Stimulated activated CD8-positive, alpha-beta memory T cell treated with anti-CD3 and anti-CD28 coated beads, Interleukin-7, amount 100 ng/mL, for 48 hours (primary cell): ENCODE measurements around the gene MED12L.

Source experiments
- DNase-seq, 2 donors: peaks; one replicate each; pipeline ENCODE4 v3.0.0-alpha.2; 2020; ENCODE audit warnings: low read depth in 1 of 2; ENCODE audit errors: extremely low read depth in 1 of 2

MED12L gene

GRCh38 chr3:151398895-151399294 is 313.4 kb downstream of the MED12L start:
- no peak for DNase-seq

GRCh38 chr3:151400341-151400740 is 314.9 kb downstream of the MED12L start:
- DNase-seq: no peak

DNA sequence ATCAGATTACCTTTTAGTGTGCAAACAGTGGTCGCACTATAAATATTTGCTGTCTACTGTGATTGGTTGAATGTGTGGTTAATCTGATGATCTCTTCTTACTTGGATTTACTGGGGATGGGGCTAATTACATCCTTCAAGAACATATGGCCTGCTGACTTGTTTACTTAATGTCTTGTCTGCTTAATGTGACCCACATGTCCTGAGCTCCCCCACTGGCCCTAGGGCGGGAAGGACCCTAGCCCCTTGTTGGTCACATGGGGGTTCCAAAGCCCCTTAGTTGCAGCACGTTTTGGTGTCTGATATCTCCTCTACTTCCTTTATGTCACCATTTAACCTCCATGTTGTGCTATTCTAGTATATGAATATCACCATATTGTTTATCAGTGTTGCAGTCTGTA is 316.9 kb downstream of the MED12L start:
- DNase-seq: no peak

- DNase-seq: no peak
Measured at GRCh38 chr3:151403246-151403645, 317.8 kb downstream of the MED12L start.

DNA sequence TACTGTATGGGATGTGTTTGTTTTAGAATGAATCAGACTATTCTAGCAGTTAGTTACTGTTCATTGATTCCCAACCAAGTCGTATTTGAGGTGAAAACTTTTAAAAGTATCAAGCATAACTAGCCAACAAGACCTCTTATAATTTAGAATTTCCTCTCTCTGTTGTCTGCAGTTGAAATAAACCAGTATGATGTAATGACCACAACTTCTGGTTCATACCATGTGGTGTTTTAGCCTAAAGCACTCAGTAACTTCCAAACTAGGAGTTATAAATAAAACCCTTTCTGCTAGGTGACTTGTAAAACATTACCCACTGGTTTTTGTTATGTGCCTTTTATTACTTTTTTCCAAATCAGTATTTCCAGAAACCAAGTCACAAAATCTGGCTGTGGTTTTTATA is 318.9 kb downstream of the MED12L start:
- DNase-seq: no peak

DNA sequence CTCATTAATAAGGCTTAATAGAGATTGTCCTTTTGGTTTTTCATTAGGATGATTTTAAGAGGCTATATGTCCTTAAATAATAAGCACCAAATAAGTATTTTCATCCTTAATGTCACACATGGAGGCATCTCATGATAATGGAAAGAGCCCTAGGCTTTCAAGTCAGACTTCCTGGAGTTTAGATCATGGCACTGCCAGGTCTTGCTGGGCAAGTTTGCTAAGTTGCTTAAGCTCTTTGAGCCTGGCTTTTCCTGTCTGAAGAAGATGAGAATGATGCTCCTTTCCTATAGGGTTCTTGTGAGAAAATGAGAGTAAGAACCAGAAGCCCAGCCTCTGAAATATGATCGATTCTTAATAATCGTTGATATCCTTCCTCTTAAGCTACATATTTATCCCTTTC is 322.5 kb downstream of the MED12L start:
- DNase-seq: no peak

DNA sequence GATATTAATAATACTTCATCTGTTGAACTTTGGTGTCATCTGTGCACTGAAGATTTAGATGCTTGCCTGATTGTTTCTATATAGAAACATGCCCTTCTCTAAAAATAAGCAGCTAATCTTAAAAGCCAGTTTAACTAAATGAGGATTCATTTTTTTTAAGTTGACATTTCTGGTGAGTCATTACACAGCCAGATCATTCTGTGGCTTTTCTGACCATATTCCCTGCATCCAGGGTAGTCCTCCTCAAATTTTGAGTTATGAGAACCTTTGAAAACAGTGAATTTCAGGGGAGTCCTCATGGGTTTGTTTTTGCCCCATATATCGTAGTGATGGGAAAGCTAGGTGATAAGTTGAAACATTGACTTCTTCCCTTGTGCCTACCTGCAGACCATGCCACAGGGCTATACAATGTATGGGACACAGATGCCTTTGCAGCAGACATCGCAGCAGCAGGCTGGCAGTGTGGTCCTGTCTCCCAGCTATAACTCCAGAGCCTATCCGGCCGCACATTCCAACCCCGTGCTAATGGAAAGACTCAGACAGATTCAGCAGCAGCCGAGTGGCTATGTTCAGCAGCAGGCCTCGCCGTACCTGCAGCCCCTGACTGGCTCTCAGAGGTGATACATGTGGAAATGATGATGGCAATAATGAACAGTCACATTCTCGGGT is 325.6 kb downstream of the MED12L start:
- no peak for DNase-seq

- DNase-seq: no peak
Measured at GRCh38 chr3:151412989-151413388, 327.5 kb downstream of the MED12L start.

DNA sequence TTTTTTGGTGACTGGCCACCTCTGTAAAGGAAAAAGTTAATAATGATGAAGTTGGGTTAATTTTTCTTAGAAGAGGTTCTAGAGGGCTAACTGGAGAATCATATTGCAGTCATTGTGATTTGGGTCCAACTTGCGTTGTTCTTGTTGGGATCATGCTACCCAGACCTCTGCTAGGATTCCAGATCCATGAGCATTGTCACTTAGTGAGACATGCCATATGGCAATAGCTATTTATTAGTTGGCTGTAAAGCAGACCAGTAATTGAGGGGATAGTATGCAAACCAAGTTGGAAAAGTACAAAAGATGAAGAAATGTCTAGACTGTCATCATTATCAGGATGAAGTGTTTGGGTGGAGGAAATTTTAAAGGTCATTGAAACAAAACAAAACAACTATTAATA is 329.8 kb downstream of the MED12L start:
- no peak for DNase-seq

- DNase-seq: no peak
Measured at GRCh38 chr3:151419806-151420205, 334.3 kb downstream of the MED12L start.

DNA sequence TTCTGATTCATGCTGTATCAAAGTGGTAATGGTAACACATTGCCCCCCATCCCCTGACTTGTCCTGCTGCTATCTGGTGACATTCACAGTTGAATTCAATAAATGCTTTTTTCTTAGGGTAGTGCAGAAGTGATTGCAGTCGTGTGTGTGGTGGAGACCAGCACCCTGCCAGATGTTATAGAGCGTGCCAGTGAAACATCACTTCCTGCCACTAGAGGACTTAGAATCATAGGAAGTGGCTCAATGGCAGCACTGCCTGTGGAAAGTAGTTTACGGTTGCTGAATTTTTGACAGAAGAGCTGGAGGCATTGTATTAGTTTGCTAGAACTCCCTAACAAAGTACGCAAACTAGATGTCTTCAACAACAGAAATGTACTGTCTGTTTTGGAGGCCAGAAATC is 336.5 kb downstream of the MED12L start:
- no peak for DNase-seq

DNA sequence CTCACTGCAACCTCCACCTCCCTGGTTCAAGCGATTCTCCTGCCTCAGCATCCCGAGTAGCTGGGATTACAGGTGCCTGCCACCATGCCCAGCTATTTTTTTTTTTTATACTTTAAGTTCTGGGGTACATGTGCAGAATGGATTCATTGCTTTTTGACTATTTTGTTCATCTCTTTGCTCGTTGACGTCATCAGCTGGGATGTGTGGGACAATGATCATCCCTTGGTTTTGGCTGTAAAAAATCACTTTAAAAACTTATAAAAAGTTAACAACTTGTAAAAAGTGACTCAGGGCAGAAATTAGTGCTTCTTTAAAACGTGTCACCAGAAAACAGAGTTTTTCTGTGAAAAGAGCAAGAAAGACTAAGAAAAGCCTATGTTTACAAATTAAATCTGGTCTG is 337.6 kb downstream of the MED12L start:
- no peak for DNase-seq

- DNase-seq: no peak
Measured at GRCh38 chr3:151425627-151426340, 340.3 kb downstream of the MED12L start.

DNA sequence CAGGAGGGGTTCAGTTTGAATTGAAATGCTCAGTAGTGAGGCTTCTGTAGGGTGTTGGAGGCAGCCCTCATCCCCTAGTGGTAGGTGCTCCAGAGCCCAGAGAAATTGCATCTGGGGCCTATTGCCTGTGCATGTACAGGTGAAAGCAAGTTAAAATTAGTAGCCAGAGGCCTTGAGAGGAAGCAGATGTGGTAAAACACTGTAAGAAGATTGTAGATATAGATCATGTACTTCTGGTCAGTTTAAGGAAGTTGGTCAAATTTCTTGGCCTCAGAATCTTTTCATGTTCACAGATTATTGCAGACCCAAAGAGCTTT is 340.8 kb downstream of the MED12L start:
- no peak for DNase-seq

DNA sequence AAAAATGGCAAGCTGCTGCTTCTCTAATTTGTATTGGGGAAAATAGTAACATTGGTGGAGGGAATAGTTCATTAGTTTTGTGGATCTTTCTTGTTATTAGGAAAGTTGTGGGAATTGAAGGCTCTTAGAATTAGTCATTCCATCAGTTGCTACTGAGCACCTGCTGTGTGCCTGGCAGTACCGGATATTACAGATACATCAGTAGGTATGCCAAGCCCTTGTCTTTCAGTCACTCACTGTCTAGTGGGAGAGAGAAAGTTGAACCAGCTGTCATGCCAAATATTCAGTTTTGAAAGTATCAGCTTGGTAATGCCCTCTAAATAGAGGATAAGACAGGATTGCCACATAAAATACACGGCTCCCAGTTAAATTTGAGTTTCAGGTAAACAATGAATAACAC is 342.9 kb downstream of the MED12L start:
- DNase-seq: no peak

DNA sequence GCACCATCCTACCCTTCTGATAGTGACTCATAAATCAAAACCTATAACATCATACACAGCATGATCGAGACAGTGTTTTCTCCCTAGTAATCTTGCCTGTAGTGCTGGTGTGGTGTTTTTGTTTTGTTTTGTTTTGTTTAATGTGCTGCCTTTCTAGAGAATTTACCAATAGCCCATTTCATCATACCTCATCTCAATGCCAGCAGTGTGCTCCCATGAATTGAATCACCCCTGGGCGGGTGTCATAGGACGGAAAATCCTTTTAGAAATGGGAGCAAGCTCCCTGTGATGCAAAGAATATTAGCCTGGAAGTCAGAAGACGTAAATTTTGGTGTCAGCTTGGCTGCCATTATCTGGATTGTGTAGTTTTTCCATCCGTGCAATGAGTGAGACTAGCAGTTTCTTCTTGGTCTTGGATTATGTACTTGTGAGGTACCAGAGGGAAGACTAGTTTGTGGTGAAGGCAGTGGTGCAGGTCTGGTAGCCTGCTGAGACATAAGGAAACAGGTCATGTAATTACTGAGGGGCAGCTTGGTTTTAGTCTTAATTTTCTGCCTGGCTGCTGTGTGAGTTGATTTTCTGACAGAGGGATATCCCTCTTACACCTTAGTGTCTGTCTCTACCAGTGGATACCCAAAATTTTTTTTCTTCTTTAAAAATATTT is 345.5 kb downstream of the MED12L start:
- DNase-seq: no peak

- no peak for DNase-seq
Measured at GRCh38 chr3:151431940-151432339, 346.5 kb downstream of the MED12L start.

DNA sequence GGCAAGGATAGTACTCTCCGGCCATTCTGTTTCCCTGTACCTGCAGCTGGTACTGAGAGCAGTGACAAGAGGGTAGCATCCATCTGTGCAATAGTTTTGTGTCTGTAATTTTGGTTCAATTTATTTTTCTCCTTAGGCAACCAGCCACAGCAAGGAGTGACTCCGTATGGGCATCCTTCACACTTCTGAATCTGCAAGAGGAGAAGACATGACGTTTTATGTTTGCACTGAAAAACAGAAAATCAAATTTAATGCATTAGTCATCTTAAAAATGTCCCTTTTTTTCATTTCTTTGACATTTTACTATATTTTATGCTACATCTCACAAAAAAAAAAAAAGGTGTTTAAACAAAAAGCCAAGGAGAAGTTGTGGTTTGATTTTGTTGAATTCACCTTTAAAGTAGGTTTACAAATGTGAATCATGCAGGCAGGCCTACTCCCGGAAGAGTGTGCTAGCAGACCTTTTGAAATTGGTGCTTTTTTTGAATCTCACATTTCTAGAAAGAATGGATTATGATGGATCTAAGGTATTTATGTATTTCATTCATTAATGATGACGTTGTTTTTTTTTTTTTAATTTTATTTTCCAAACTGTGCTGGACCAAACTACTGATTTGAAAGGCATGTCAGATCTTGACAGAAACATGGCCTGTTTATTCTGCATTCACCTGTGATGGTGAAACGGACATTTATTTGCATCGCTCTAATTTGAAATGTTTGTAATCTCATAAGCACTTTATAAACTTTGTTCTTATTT is 347.3 kb downstream of the MED12L start:
- no peak for DNase-seq

DNA sequence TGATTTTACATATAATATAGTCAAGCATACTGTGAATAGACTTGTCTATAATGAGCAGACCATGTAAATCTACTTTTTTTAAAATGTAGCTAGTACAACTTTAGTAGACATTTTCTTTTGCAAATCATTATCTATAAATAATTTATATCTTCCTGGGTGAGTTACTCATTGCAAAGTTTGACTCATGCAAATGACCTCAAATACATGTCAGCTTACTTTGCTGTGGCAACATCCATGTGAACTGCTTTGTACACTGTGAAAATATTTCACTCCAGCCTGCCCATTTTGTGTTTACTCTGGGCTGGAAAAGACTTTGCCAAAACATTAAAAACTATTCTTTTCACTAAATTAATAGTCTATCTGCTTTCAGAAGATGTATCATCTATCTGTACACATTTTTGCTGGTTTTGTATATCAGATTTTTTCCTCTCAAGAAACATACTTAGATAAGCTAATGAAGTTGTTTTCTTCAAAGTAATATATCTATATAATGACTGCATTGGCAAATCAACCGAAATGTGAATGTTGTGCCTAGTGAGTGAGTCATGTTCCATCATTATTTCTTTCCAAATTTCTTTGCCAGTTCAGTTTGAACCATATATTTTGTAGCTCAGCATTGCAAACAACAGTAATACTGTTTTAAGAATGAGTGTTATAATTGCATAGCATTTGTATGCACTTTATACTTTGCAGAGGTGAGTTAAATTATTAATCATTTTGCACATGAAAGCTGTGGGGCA is 348.9 kb downstream of the MED12L start:
- no peak for DNase-seq

DNA sequence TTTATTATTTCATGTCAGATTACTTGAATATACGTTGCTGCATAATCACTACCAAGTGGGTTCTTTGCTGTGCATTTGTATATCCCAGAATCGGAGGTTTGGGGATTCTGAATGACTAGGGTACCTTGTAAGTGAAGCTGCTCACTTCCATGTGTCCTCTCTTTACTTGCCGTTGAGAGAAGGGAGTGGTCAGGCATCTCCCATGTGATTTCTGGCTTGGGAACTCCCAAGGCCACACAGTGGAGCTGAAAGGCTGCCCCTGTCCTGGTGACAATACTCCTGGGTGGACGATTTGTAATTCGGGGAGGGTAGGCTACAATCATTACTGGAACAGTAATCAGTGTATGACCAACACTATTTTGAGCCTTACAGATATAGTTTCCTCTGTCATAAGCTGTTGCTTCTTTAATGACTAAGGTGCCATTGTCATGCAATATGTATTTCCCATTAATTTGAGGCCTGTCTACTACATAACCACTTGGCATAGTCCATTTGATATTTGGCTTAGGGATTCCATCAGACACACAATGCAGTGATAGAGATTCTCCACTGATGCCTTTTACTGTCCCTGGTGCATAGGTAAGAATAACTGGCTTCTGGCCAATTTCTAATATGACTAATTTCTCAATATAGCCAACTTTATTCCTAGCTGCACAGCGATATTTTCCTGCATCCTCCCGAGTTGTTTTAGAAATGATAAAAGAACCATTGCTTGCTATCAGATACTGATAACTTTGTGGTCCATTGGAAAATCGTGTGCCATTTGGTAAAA is 351.4 kb downstream of the MED12L start:
- DNase-seq: no peak
